ENCODE data around the gene TMBIM1. TPM values are rescaled to one million over a fixed set of nuclear protein-coding genes. Genes with fewer than 3 reads are reported as not detected.

TMBIM1 gene
- total RNA-seq, 6 experiments from 2014 or later: 101 to 160 (median 126) TPM

- Histone ChIP-seq H3K4me3 (no peak overlapping the region), H3K9me3 (no peaks in the 10 kb centered on the region), H3K4me1 (peaks cover 0 to 3% (median 0%) of the 10 kb centered on the region in 4 donors), H3K27me3 (no peaks in the 10 kb centered on the region), H3K36me3 (peaks cover 3 to 35% (median 23%) of the 10 kb centered on the region in 4 donors), H3K27ac (no peak overlapping the region)
- ATAC-seq (peak; percentile 30 to 66 (median 40)), DNase-seq (no peak)
- no peak for TF ChIP-seq POLR2A (IDR thresholded peaks at IDR 0.05)
- TF ChIP-seq CTCF (IDR thresholded peaks at IDR 0.05): peak; percentile 23 to 46 (median 30)
- intact Hi-C loops (cut with DNase I): no loop called here
- 53% methylated on average over 8 of the region's 8 CpGs for WGBS (ENCODE audit: insufficient coverage, low coverage, low lambda C conversion rate, missing lambda C conversion rate)
Measured at GRCh38 chr2:218257390-218257981, 34.8 kb downstream of the TMBIM1 start.

GRCh38 chr2:218256612-218257350, 35.5 kb downstream of the TMBIM1 start:
- Histone ChIP-seq H3K4me3 (no peak overlapping the region), H3K27me3 (no peaks in the 10 kb centered on the region), H3K9me3 (no peaks in the 10 kb centered on the region), H3K4me1 (peaks cover 0 to 3% (median 0%) of the 10 kb centered on the region in 4 donors), H3K27ac (no peak overlapping the region), H3K36me3 (peaks cover 7 to 42% (median 29%) of the 10 kb centered on the region in 4 donors)
- WGBS (ENCODE audit: insufficient coverage, low coverage, low lambda C conversion rate, missing lambda C conversion rate): 94% methylated on average over 12 of the region's 13 CpGs
- TF ChIP-seq CTCF (IDR thresholded peaks at IDR 0.05): no peak
- TF ChIP-seq POLR2A (IDR thresholded peaks at IDR 0.05): no peak
- peak in 1 of 3 donors; percentile 24 for DNase-seq
- ATAC-seq: no peak
- intact Hi-C loops (cut with DNase I): no loop called here

- DNase-seq (no peak), ATAC-seq (no peak)
- no peaks in the 10 kb centered on the region for H3K9me3 ChIP-seq
- WGBS (ENCODE audit: insufficient coverage, low coverage, low lambda C conversion rate, missing lambda C conversion rate): 62% methylated on average over 6 of the region's 6 CpGs
- H3K4me3 ChIP-seq: no peak overlapping the region
- intact Hi-C loops (cut with DNase I): no loop called here
- no peak overlapping the region for H3K27ac ChIP-seq
- TF ChIP-seq CTCF (IDR thresholded peaks at IDR 0.05): no peak
- no peak for TF ChIP-seq POLR2A (IDR thresholded peaks at IDR 0.05)
- H3K36me3 ChIP-seq: peaks cover 11 to 55% (median 35%) of the 10 kb centered on the region in 4 donors
- H3K27me3 ChIP-seq: no peaks in the 10 kb centered on the region
- H3K4me1 ChIP-seq: no peaks in the 10 kb centered on the region
Measured at GRCh38 chr2:218255446-218255845, 36.9 kb downstream of the TMBIM1 start.

- no peak for ATAC-seq
- intact Hi-C loops (cut with DNase I): no loop called here
- DNase-seq: no peak
- Histone ChIP-seq H3K27me3 (no peaks in the 10 kb centered on the region), H3K36me3 (peaks cover 20 to 78% (median 53%) of the 10 kb centered on the region in 4 donors), H3K4me1 (no peaks in the 10 kb centered on the region), H3K4me3 (no peak overlapping the region), H3K27ac (no peak overlapping the region), H3K9me3 (no peaks in the 10 kb centered on the region)
- TF ChIP-seq POLR2A (IDR thresholded peaks at IDR 0.05) (no peak), CTCF (IDR thresholded peaks at IDR 0.05) (no peak)
- 90% methylated on average over 4 of the region's 5 CpGs for WGBS (ENCODE audit: insufficient coverage, low coverage, low lambda C conversion rate, missing lambda C conversion rate)
Measured at GRCh38 chr2:218253232-218253625, 39.1 kb downstream of the TMBIM1 start.

All from right lobe of liver (tissue), 6 donors.